Femur (tissue), 1 donor: ENCODE measurements around the gene MPRIP.

Experiments
- DNase-seq: peaks from one replicate; pipeline ENCODE4 v3.0.0-alpha.2; 2017

The MPRIP gene

DNA sequence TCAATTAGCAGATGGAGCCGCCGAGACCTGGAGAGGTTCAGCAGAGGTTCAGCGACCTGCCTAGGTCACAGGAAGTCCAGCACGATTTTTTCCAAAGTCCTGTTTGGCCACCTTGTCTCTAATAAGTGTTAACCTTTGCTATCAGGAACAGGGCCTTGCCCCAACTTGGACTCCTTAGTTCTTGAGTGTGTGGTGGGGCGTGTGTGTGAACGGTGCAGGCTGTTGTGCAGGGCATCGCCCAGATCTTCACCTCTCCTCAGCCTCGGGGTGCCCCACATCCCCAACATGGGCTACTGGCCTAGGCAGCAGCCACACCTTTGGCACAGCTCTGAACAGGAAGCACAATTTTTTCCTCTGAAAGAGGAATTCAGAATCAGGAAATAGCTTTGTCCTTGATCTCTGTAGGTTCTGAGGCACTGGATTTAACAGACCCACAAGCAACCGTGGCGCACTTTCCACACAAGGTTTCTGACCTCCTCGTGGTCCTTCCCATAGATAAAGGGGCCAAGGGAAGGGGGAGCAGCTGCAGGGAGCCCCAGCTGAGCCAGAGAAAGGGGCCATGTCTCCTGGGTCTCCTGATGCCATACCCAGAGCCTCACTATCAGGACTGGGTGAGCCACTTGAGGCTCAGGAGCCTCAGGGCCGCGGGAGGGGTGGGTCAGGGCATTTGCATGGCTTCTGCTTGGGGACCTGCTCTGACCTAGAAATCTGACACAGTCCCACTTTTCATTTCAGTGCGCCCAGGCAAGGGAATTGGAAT, 10.4 kb downstream of the MPRIP start:
- DNase-seq = peak; percentile 18

DNA sequence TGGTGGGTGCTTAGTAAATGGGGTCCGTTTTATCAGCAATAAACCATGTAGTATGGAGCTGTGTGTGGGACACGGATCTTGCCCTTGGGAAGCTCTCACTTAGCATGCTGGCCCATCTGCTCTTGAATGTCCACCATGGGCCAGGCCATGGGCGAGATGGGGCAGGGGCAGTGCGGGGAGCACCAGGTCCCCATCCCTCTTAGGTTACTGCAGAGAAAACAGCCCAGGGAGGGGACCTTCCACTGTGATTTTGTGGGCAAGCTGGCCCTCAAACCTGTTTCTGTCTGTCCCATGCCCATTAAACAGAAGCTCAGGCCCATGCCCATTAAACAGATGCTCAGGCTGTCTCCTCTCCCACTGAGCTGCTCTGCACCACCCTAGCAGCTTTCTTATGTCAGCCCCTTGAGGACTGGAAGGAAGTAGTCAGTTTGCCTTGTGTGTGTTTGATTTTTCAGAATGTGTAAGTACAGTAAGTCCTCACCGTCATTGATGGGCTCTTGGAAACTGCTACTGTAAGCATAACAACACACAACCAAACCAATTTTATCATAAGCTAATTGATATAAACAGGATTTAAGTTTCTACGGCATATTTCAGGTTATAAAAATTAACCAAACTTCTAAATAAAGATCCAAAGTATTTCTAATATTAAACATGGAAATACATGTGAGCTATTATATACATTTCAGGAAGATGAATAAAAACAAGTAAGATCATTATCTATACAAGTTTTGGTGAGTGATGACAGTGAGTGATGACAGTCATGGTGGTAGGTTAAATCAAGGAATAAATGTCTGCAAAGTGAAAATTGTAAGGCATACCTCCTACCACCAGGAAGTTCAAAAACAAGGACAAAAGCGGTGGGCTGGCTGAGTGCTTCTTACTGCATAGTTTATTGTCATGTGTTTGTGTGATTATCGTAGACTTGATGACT, 11.5 kb downstream of the MPRIP start:
- peak; percentile 17 for DNase-seq

DNA sequence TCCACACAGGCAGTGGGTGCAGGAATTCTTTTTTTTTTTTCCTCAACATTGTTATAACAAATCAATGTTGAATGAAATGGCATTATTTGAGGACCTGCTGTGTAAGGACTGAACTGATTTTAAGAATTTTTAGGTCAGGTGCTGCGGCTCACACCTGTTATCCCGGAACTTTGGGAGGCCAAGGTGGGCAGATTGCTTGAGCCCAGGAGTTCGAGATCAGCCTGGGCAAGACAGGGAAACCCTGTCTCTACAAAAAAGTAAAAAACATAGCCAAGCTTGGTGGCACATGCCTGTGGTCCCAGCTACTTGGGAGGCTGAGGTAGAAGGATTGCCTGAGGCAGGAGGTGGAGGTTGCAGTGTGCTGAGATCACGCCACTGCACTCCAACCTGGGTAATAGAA, 12.4 kb downstream of the MPRIP start:
- peak; percentile 6 for DNase-seq

DNA sequence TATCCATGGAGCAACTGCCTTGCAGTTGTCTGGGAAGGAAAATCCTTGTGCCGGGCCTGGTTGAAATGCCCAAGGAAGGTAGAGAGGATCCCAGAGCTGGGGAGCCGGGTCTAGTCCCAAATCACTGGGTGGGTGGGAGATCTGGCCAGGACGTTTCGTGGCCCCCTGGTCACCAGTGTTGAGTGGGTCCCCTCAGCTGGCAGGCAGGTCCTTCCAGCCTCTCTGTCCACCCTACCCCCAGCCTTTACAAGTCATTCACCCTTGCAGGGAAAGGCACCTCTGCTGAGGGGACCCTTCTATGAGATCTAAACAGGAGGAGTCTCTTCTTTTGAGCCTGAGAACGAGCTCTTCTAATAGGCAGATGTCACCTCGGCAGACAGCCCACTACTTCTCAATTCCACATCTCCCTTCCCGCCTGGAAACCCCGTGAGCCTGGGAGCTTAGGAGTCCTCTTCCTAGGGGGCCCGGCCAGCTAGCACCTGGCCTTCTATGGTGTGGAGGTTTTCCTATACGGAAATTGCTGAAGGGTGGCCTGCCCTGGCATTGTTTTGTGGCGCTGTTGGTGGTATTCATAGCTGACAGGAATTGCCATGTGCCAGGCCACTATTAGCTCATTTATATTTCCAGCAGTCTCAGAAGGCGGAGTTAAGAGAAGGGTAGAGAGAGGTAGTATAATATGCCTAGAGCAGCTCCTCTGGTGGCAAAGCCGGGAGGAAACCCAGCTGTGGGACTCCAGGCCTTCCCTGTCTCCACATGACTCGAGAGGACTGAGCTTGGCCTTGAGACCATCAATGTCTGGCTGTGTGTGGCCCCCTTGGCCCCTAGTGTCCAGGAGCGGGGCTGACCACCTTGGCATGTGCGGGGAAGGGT, 13.3 kb downstream of the MPRIP start:
- peak; percentile 51 for DNase-seq

DNA sequence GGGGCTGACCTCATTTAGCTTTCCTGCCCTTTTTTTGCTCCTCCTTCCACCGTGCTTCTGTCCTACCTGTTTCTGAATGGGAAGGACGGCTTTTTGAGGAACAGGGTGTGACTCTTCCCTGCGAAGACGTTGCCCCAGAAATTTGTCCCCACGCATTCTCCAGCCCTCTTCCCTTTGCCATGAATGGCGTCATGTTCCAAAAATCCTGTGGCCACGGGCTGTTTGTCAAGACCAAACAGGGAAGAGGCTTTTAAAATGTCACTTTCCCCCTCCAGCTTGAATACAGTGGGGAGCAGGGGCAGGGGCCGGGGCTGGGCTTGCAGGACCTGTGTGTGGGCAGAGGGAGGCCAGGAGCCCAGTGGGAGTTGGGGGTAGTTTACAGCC, 13.9 kb downstream of the MPRIP start:
- DNase-seq = peak; percentile 31

DNA sequence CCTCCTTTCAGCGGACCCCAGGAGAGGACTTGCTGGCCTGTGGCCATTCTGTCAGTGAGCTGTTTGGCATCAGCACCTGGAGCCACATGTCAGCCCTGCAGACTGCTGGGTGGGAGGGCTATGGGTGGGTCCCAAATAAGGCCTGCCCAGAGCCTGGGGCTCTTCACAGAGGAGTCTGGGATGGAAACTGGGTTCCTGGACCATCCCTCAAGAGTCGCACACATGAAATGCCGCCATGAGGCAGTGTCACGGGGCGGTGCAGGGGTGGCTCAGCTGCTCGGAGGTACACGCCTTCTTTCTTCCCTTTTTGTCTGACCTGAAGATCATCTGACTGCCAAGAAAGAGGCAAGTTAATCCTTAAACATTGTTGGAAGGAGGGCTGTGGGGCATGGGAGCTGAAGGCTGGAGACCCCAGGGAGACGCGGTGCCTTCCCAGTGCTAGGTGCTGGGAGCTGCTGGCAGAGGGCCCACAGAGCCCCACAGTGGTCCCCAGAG, 14.8 kb downstream of the MPRIP start:
- DNase-seq = peak; percentile 24

DNA sequence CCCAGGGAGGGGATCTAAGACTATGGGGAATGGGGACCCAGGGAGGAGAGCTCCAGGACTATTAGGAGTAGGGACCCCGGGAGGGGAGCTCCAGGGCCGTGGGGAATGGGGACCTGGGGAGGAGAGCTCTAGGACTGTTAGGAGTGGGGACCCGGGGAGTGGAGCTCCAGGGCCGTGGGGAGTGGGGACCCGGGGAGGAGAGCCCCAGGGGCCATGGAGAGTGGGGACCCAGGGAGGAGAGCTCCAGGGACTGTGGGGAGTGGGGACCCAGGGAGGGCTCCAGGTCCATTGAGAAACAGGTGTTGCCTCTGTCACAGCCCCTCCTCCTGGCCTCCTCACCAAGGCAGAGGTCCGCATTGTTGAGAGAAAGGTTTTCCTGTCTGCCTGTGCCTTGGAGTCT, 16.0 kb downstream of the MPRIP start:
- peak; percentile 15 for DNase-seq

DNA sequence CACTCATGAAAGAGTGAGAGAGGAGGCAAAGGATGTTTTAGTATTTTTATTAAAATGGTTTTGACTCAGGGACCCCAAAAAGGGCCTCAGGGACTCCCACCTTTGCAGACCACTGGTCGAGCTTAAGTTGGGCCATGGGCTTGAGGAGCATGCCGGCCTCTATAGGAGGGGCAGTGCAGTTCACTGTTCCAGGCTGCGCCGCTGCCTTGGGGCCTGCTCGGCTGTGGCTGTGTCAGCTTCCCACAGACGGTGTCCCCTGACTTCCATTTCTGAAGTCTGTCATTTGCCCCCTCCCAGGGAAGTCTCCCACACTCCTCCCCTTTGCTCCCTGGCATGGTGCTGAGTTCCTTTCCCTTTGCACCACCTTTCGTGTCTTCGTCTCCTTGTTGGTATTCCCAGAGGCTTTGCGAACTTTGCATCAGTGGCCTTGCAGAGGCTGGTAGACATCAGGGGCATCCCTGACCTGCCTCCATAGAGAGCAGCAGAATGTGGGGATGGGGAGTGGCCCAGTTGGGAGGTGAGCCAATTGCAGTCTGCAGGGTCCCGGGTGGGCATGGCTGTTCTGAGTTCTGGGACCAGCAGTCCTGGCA, 17.1 kb downstream of the MPRIP start:
- peak; percentile 12 for DNase-seq

DNA sequence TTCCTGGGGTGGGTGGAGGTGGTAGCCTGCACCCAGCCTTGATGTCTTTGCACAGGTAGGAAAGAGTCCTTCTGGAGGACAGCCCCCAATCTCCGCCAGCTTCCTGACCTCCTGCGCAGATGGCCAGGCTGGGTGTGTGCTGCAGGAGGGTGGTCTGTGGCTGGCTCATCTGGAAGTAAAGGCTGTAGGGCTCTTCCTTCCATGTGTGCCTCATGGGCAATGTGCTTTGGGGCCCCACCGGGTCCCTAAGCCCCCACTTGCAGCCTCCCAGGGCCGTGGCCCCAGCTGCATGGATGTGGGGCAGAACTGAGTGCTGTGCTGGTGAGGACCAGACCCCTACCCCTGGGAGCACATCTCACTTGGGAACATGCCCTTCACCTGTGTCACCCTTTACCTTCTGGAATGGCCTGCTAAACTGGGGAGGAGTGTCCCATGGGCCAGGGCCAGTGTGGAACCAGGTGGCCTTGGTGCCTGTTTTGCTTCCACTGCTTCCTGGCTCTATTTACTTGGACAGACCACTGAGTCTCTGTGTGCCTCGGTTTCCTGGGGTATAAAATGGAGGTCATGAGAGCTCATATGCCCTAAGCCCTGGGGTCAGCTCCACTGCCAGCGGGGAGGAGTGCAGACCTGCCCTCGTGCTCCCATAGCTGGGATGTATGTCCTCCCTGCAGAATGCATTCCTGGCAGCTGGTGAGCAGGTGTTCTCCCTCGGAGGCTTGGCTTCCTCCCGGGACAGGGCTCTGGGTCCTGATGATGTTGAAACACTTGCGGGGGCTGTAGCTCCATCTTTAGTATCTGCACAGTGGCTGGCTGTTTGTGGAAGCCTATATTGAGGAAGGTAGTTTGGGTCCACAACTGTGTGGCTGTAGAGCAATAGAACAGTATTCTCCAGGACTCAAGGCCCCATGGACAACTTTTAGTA, 18.0 kb downstream of the MPRIP start:
- peak; percentile 13 for DNase-seq

DNA sequence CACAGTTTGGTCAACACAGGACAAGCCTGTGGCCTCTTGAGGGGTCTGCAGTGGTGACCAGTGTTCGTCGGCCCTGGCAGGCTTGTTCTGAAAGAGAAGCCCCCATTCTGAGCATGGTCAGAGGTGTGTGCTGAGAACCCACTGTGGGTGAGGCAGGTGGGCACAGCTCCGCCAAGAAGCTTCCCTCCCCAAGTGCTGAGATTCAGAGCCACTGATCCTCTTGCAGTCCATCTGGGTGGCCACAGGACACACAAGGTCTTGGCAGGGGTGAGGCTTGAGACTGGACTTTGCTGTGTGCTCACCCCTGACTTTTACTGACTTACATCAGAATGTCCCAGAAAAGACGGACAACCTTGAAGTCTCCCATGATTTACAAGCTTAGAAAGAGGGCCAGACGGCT, 18.7 kb downstream of the MPRIP start:
- DNase-seq = peak; percentile 6

DNA sequence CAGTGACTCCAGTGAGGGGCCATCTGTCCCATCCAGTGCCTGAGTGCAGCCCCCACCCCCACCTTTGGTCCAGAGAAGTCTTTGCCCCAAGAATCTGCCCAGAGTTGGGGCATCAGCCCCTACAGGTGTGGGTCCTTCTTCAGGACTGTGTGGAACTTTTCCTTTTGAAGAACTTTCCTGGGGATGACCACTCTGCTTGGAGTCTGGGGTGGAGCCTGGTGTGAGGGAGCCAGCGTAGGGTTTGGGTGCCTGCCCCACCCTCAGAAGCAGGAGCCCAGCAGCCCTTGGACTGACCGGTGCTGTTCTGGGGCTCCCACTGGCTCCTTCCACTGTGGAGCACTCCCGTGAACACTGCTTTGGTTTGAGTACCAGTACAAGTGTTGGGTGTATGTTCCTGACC, 19.3 kb downstream of the MPRIP start:
- peak; percentile 6 for DNase-seq

DNA sequence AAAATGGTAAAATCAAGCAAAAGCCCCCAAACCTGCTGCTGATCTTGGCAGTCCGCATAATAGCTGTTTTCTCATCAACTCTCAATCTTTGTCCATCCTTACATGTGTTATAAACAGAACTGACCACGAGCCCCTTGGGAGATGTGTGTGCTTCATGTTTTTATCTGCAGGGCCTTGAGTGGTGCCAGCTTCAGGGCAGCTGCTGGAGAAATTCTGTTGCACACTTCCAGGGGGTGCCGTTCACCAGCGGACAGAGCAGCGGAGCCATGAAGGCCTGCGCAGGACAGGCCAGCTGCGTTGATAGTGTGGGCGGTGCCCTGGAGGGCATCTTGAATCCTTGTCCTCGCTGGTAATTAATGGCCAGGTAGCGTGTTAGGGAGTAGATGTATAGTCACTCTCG, 20.1 kb downstream of the MPRIP start:
- peak; percentile 28 for DNase-seq

DNA sequence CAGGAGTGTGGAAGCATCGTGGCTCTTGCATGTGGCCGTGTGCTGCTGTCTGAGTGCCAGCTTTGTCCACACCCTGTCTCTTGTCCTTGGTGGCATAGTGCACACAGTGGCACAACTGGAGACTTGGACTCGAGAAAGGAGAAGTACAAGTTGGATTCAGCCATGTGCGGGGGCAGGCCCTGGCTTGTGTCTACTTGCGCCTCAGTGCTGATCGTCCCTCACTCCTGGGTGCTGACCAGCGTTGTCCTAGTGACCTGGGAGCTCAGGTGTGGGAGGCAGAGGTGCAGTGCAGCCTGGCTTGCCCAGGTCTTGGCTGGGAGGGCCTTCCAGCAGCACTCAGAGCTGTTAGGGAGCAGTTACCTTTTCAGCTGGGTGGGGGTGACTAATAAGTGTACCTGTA, 20.6 kb downstream of the MPRIP start:
- DNase-seq = peak; percentile 13

DNA sequence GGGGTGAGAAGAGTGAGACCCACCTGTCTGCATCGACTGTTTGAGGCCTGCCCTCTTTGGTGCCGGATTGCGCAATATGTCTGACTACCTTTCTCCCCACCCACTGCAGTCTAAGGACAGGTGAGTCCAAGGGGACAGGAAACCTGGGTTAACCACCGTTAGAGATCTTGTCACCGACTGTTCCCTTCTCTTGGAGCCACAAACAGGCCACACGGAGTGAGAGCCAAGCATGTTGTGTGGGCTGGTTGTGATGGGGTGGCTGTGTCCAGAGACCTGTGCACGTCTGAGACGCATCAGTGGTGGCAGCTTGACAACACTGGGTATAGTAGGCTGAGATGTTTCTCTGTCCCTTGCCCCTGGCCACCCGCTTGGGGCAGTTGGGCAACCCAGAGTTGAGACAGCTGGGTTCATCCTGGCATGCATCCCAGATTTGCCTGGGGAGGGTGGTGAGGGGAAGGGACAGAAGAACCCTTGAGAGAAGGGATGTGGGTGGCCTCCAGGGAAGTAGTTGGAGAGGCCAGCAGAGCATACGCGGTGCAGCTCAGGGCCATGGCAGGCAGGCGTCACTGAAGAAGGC, 21.4 kb downstream of the MPRIP start:
- DNase-seq = peak; percentile 57

DNA sequence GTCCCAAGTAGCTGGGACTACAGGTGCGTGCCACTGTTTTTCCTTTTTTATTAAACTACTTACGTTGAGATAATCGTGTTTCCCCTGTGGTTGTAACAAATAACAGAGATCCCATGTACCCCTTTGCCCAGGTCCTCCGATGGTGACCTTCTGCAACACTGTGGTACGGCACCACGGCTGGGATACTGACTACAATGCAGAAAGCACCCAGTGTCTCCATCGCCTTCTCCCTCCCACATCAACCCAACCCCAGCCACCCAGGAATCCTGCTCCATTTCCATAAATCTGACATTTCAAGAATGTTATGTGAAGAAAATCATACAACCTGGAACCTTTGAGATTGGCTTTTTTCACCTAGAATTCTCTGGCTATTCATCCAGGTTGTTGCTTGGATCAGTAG, 22.1 kb downstream of the MPRIP start:
- peak; percentile 8 for DNase-seq

DNA sequence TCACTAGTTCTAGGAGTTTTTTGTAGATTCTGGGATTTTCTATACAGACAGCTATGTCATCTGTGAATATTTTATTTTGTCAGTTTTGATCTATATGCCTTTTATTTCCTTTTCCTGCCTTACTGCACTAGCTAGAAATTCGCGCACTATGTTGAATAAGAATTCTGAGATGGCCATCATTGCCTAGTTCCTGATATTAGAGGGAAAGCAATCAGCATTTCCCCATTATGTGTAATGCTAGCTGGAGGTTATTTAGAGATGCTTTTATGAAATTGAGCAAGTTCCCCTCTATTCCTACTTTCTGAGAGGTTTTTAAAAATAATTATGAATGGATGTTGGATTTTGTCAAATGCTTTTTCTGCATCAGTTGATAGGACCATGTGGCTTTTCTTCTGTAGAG, 23.8 kb downstream of the MPRIP start:
- DNase-seq = no peak

DNA sequence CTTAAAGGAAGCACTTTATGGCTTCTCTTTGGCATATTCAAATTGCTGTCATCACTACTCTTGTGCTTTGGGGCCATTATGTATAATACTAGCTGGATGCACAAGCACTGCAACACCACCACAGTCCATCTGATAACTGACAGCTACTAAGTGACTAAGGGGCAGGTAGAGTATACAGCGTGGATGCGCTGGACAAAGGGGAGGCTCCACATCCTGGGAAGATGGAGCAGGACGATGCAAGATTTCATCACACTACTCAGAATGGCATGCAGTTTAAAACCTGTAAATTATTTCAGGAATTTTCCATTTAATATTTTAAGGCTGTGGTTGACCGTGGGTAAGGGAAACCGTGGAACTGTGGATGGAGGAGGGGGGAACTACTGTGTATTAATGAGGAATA, 25.0 kb downstream of the MPRIP start:
- DNase-seq = peak; percentile 7

DNA sequence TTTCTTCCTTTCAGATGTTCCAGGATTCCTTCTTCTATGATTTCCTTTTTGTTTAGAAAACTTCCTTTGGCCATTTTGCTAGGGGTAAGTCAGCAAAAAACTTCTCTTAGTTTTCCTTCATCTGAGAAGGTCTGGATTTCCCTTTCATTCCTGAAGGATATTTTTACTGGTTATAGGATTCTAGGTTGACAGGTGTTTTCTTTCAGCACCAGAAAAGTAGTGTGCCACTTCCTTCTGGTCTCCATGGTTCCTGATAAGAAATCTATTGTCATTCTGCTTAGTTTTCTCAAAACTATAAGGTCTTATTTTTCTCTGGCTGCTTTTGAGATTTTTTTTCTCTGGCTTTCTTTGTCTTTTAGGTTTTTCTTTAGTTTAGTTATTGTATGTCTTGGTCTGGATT, 27.6 kb downstream of the MPRIP start:
- DNase-seq = no peak

DNA sequence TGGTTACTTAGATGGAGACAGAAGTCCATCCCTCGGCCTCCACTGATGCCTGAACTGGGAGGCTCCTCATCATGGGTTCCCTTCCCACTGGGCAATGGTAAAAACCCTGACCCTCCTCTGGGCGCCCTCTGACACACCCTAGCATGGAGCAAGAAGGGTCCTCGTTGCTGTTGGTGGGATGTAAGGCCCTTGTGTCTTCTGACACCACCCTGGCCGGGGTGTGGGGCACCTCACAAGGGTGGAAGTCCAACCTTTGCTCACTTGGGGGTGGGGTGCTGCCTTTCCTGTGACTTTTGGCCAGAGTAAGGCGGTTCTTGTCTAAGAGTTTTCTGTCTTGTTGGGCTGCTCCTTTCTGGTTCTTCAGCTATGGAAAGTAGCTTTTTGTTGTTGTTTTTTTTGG, 28.7 kb downstream of the MPRIP start:
- DNase-seq = peak; percentile 10

DNA sequence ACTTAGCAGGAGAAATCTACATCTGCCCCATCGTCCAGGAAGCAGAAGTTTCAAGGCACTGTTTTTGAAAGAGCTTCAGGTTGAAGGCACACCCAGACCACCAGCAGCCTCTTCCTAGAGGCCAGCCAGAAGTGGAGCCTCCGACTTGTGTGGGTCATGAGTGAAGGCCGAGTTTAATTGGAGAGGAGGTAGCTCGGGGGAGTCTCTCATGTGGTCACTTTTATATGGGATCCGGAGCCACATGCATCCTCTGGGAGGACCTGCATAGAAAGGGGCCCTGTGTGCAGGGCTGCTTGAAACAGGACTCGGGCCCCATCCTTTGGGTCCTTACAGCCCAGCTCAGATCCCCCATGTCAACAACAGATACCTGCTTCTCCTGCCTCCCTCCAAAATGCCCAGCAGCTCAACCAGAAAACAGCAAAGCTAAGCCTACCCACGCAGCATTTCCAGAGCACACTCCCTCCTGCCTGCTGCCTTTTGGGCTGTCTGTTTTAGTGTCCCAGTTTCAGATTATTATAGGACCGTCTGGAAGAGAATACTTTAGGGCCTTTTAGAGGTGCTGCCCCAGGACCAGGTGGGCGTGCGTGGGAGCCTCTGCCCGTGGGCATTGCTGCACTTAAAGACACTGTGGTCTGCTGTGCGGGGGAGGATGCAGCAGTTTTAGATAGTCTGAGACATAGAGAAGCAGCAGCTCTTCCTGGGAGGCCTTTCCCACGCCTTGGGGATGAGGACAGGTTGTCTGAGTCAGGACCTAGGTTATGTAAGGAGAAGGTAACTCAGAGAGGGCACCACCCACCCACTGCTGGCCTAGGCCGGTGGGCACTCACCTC, 29.5 kb downstream of the MPRIP start:
- DNase-seq = peak; percentile 12
